Thyroid gland (tissue), 4 donors: ENCODE data around the gene ASXL1. TPM values are rescaled to one million over a fixed set of nuclear protein-coding genes. Genes with fewer than 3 reads are reported as not detected.

ENCODE experiments used
- DNase-seq, 2 donors: peaks; one replicate each; pipeline ENCODE4 v3.0.0-alpha.2; 2019
- H3K27ac ChIP-seq, 3 donors: fragments of 200-600 bp; sonication (generic); 1 replicate in 2 of 3; 2 replicates in 1 of 3; pipeline ENCODE4 v1.5.1; 2016 to 2019; ENCODE audit warnings: mild to moderate bottlenecking in 1 of 3, moderate library complexity in 1 of 3
- H3K27me3 ChIP-seq: fragments of 200-600 bp; sonication (generic); one replicate; pipeline ENCODE4 v1.5.1; 2019
- H3K36me3 ChIP-seq, 2 donors: fragments of 200-600 bp; sonication (generic); one replicate each; pipeline ENCODE4 v1.5.1; 2016 to 2019
- H3K4me1 ChIP-seq, 2 donors: fragments of 200-600 bp; sonication (generic); one replicate each; pipeline ENCODE4 v1.5.1; 2017 to 2019
- H3K4me3 ChIP-seq, 3 donors: fragments of 200-600 bp; sonication (generic); replicated peaks in 1 of 3; 1 replicate in 2 of 3; 2 replicates in 1 of 3; pipeline ENCODE4 v1.5.1; 2016; ENCODE audit warnings: mild to moderate bottlenecking in 1 of 3
- H3K9me3 ChIP-seq: fragments of 200-600 bp; sonication (generic); one replicate; pipeline ENCODE4 v1.5.1; 2017
- POLR2A ChIP-seq, 2 donors: fragments of 450-650 bp; IDR thresholded peaks; one replicate each; pipeline ENCODE4 v1.6.1; 2017; ENCODE audit warnings: antibody characterized with exemption in 2 of 2, mild to moderate bottlenecking in 2 of 2, moderate library complexity in 1 of 2
- WGBS, 2 donors: methylation state at CpG; one replicate each; pipeline ENCODE4 v1.1.5; 2017; 5-methylcytosine and 5-hydroxymethylcytosine counted together
- intact Hi-C: fragments of 100-400 bp; cut with DNase I; formaldehyde crosslinking; loops from one replicate; pipeline ENCODE4 v1.15.1; 2023
- total RNA-seq, 4 donors: library from RNA; depleted of rRNA; stranded (reverse); fragments of >200 nt; gene quantifications; one replicate each; pipeline ENCODE4 v1.2.3, GENCODE V29; 2016
- TF ChIP-seq, protein P1 (sequence below), 6 experiments: fragments of 200-600 bp in 3 of 6; fragments of 450-650 bp in 3 of 6; sonication (generic) in 3 of 6; IDR thresholded peaks; one replicate each; pipeline ENCODE4 v1.5.1; 2016 to 2019; ENCODE audit warnings: antibody characterized with exemption in 6 of 6, mild to moderate bottlenecking in 2 of 6, inconsistent platforms in 1 of 6, moderate library complexity in 1 of 6

Gene ASXL1
- total RNA-seq, 4 donors from 2014 or later = 62.1 to 155 (median 67.5) TPM

DNA sequence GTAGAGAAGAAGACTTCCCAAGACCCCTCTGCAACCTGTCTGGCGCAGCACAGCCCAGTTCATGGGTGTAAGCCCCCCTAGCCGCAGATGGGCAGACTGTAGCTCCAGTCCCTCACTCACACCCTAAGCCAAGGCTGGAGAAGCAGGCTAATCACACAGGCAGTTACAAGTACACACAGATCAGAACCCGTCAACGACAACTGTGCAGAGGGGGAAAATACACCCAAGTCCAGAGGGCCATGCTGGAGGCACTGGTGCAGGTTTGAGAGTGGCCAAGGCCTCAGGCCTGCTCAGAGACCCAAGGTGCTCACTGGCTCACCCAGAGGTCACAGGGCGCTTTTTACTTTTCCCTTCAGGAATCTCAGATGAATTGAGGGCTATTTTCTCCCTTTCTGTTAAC, 120.9 kb downstream of the ASXL1 start:
- Histone ChIP-seq H3K9me3 (no peaks in the 10 kb centered on the region), H3K36me3 (no peaks in the 10 kb centered on the region), H3K27ac (peak overlapping the region in 2 of 3 donors; percentile 49 to 64), H3K27me3 (no peaks in the 10 kb centered on the region), H3K4me1 (peaks cover 64 to 84% of the 10 kb centered on the region in 2 donors), H3K4me3 (no peak overlapping the region)
- no peak for TF ChIP-seq POLR2A (IDR thresholded peaks at IDR 0.05)
- DNase-seq = no peak
- intact Hi-C loops = no loop called here
- WGBS, 2 donors = 75 to 90% methylated on average over 5 of the region's 5 CpGs

DNA sequence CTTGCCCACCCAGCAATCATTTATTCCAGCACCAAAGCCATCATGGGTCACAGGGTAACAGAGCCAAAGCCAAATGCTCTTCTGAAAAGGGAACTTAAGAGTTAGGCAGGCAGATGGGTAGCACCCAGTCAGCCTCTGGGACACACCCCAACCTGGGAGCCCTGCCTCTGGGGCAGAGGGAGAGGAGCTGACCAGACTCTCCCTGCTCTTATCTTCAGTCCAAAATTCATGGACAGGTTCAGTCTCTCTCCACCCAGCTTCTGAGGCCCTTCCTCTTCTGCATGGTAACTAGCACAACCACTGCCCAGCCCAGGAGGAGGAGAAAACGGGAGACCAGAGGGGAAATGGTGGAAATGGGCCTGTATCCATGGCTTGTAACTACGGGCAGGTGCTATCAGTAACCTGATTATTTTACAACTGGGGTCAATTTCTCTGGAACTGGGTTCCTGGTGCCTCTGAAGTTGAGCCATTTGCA, 121.6 kb downstream of the ASXL1 start:
- no peak for DNase-seq
- Histone ChIP-seq H3K4me3 (no peak overlapping the region), H3K36me3 (no peaks in the 10 kb centered on the region), H3K4me1 (peaks cover 61 to 77% of the 10 kb centered on the region in 2 donors), H3K9me3 (no peaks in the 10 kb centered on the region), H3K27me3 (no peaks in the 10 kb centered on the region), H3K27ac (peak overlapping the region in 2 of 3 donors; percentile 64 to 93)
- TF ChIP-seq POLR2A (IDR thresholded peaks at IDR 0.05) = no peak
- TF ChIP-seq, protein P1, sequence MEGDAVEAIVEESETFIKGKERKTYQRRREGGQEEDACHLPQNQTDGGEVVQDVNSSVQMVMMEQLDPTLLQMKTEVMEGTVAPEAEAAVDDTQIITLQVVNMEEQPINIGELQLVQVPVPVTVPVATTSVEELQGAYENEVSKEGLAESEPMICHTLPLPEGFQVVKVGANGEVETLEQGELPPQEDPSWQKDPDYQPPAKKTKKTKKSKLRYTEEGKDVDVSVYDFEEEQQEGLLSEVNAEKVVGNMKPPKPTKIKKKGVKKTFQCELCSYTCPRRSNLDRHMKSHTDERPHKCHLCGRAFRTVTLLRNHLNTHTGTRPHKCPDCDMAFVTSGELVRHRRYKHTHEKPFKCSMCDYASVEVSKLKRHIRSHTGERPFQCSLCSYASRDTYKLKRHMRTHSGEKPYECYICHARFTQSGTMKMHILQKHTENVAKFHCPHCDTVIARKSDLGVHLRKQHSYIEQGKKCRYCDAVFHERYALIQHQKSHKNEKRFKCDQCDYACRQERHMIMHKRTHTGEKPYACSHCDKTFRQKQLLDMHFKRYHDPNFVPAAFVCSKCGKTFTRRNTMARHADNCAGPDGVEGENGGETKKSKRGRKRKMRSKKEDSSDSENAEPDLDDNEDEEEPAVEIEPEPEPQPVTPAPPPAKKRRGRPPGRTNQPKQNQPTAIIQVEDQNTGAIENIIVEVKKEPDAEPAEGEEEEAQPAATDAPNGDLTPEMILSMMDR (IDR thresholded peaks at IDR 0.05) = no peak
- intact Hi-C loops = loop anchor here (5.0 kb wide), 1 partner anchor 122 kb away; the partner anchor contains the start of gene ASXL1
- WGBS, 2 donors = 36 to 61% methylated on average over 2 of the region's 2 CpGs

DNA sequence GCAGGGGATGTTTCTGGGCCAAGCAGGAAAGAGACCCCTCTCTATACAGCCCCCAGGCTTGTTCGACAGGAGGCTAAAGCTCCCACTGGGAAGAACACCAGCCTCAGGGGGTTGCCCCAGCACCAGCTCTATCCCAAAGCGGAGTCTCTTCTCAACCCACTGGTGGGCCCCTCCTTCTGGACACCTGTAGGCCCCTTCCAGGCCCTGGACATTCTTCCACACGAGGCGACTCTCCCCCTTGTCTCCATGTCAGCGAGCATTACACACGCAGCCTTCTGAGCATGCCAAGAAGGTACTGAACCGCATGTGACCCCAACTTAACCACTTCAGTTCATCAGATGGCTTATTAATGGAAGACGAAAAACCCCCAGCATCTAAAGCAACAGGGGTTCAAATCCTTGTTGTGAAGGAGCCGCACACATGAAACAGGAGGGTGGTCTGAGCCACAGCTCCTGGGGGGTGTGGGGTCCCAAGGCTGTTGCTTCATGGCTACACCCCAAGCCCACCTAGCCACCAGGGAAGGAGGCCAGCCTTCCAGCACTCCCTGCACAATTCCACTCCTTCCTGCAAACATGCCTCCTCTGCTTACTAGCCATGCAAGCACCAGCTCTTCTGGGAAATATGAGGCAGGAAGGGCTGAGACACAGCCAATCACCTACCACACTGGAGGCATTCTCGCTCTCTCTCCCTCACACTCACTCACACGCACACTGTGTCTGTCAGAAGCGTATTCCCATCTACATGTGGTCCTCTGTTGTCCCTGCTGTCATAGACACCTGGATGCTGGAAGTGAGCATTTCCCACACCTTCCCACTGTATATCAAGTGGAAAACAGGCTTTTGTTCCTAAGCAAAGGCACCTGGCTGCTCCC, 122.5 kb downstream of the ASXL1 start:
- Histone ChIP-seq H3K27ac (peak overlapping the region; percentile 28 to 93 (median 82)), H3K4me1 (peaks cover 56 to 68% of the 10 kb centered on the region in 2 donors), H3K9me3 (no peaks in the 10 kb centered on the region), H3K4me3 (no peak overlapping the region), H3K36me3 (no peaks in the 10 kb centered on the region), H3K27me3 (no peaks in the 10 kb centered on the region)
- intact Hi-C loops = loop anchor here (5.0 kb wide), 1 partner anchor 123 kb away; the partner anchor contains the start of gene ASXL1
- no peak for TF ChIP-seq POLR2A (IDR thresholded peaks at IDR 0.05)
- TF ChIP-seq, protein P1 (IDR thresholded peaks at IDR 0.05) = no peak
- peak; percentile 57 to 65 for DNase-seq
- 46 to 49% methylated on average over 11 to 12 of the region's 12 CpGs for WGBS, 2 donors

DNA sequence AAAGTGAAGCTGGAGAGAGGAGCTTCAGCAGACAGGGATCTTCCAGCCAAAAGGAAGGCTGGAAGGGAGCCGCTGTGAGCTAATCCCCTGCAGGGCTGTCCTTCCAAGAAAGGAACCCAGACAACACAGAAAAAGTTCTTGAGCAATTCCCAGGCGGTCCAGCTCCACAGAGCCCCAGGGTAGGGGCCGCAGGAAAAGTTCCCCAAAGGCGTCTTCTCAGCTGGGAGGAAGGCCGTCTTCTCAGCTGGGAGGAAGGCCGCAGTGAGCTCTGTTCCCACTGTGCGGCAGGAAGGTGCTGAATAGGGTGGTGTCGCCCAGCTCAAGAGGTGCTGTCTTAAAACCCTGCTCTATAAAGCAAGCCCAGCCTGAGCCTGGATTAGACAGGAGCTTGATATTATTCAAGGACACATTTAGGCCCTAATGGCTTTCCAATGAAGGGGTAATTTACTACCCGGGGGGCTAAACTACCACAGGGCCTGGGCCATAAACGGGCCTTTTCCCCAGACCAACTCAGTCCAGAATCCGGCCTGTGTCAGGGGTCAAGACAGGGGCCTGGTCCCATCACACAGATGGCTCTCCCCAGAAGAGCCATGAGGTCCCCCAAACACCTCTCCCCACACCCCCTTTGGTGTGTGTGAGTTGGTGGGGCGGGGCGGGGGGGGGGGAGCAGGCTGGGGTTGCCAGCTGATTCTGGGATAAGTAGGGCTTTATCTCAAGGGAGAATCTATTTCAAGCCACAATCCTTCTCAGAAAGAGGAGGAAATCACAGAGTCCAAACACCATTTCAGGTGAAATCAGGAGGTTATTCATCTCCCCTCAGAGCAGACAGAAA, 123.4 kb downstream of the ASXL1 start:
- 34 to 46% methylated on average over 11 of the region's 13 CpGs for WGBS, 2 donors
- TF ChIP-seq POLR2A (IDR thresholded peaks at IDR 0.05) = no peak
- TF ChIP-seq, protein P1 (IDR thresholded peaks at IDR 0.05) = no peak
- intact Hi-C loops = loop anchor here (5.0 kb wide), 1 partner anchor 124 kb away; the partner anchor contains the start of gene ASXL1
- peaks cover 47 to 59% of the 10 kb centered on the region in 2 donors for H3K4me1 ChIP-seq
- no peaks in the 10 kb centered on the region for H3K9me3 ChIP-seq
- peak overlapping the region in 1 of 3 donors; percentile 89 for H3K4me3 ChIP-seq
- H3K27ac ChIP-seq = peak overlapping the region; percentile 28 to 93 (median 82)
- no peak for DNase-seq
- no peaks in the 10 kb centered on the region for H3K27me3 ChIP-seq
- H3K36me3 ChIP-seq = no peaks in the 10 kb centered on the region

DNA sequence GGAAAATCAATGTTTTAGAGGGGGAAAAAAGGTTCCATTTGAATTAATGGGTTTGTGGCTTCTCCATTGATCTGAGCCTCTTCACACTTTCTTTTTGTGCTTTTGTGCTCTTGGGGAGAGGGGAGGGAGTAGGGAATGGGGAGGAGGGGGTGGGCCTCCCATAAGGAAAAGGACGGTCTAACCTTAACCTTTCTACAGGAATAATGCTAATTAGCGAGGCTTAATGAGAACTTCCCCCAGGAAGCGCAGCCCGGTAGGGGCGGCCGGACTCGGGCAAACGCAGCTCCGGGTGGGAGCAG, 124.0 kb downstream of the ASXL1 start:
- peak overlapping the region; percentile 34 to 89 (median 75) for H3K4me3 ChIP-seq
- intact Hi-C loops = loop anchor here (5.0 kb wide), 1 partner anchor 125 kb away; the partner anchor contains the start of gene ASXL1
- H3K4me1 ChIP-seq = peaks cover 42 to 53% of the 10 kb centered on the region in 2 donors
- no peak for TF ChIP-seq POLR2A (IDR thresholded peaks at IDR 0.05)
- TF ChIP-seq, protein P1 (IDR thresholded peaks at IDR 0.05) = no peak
- peak overlapping the region; percentile 28 to 93 (median 82) for H3K27ac ChIP-seq
- DNase-seq = no peak
- H3K27me3 ChIP-seq = no peaks in the 10 kb centered on the region
- H3K9me3 ChIP-seq = no peaks in the 10 kb centered on the region
- WGBS, 2 donors = 5 to 10% methylated on average over 9 of the region's 9 CpGs
- H3K36me3 ChIP-seq = no peaks in the 10 kb centered on the region
